ENCODE measurements around the gene TBKBP1. TPM values are rescaled to one million over a fixed set of nuclear protein-coding genes. Genes with fewer than 3 reads are reported as not detected.

TBKBP1 gene
- total RNA-seq, 1 experiment from 2014 or later: 9.0 TPM

- no peaks in the 10 kb centered on the region for H3K79me2 ChIP-seq (ENCODE audit: low read length)
- no peaks in the 10 kb centered on the region for H3F3A ChIP-seq (ENCODE audit: low read length, unreplicated experiment)
- DNase-seq: no peak
- intact Hi-C loops (cut with micrococcal nuclease): no loop called here
- no peak; the same call in 1 of the 2 replicates for ATAC-seq
- no peaks in the 10 kb centered on the region for H3K9me2 ChIP-seq (replicated peaks; ENCODE audit: low read length)
- TF ChIP-seq EZH2 (IDR thresholded peaks at IDR 0.05; ENCODE audit: low read length, unreplicated experiment): no peak
- TF ChIP-seq, protein P1, sequence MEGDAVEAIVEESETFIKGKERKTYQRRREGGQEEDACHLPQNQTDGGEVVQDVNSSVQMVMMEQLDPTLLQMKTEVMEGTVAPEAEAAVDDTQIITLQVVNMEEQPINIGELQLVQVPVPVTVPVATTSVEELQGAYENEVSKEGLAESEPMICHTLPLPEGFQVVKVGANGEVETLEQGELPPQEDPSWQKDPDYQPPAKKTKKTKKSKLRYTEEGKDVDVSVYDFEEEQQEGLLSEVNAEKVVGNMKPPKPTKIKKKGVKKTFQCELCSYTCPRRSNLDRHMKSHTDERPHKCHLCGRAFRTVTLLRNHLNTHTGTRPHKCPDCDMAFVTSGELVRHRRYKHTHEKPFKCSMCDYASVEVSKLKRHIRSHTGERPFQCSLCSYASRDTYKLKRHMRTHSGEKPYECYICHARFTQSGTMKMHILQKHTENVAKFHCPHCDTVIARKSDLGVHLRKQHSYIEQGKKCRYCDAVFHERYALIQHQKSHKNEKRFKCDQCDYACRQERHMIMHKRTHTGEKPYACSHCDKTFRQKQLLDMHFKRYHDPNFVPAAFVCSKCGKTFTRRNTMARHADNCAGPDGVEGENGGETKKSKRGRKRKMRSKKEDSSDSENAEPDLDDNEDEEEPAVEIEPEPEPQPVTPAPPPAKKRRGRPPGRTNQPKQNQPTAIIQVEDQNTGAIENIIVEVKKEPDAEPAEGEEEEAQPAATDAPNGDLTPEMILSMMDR (conservative IDR thresholded peaks at IDR 0.05; ENCODE audit: low read depth, low read length): no peak
- no peak for TF ChIP-seq EZH2phosphoT487 (IDR thresholded peaks at IDR 0.05; ENCODE audit: borderline replicate concordance, low read length)
- peak overlapping the region; percentile 86 for H3K4me2 ChIP-seq (ENCODE audit: low read length)
- H3K9me3 ChIP-seq (ENCODE audit: low read length): no peaks in the 10 kb centered on the region
- BruUV-seq (replicated peaks): no TSS peak
- H2AFZ ChIP-seq (ENCODE audit: low read length): peak overlapping the region; percentile 89; the same call in 1 of the 2 replicates
- no peak overlapping the region for H3K27ac ChIP-seq (ENCODE audit: low read length)
- no peaks in the 10 kb centered on the region for H3K27me3 ChIP-seq (ENCODE audit: low read length)
- H3K4me1 ChIP-seq (ENCODE audit: insufficient read depth, low read length): peaks cover 15% of the 10 kb centered on the region; the same call in 1 of the 2 replicates
- ChIA-PET CTCF (interaction anchor here (0.7 kb wide), 1 partner anchor 27 kb away, joined by 3 read pairs; no protein-coding TSS in a partner anchor), POLR2A (ENCODE audit: unreplicated experiment) (no interaction called here)
- H3K36me3 ChIP-seq (ENCODE audit: low read depth, low read length): no peaks in the 10 kb centered on the region
- peak overlapping the region; percentile 83 for H3K4me3 ChIP-seq (ENCODE audit: low read length)
- no peaks in the 10 kb centered on the region for H4K20me1 ChIP-seq (ENCODE audit: low read length)
- H3K9ac ChIP-seq (ENCODE audit: low read length): 0 out of 2 replicates have a peak overlapping the region, but pooled peaks have one; percentile 52
Measured at GRCh38 chr17:47695429-47696376, 1.7 kb downstream of the TBKBP1 start.

DNA sequence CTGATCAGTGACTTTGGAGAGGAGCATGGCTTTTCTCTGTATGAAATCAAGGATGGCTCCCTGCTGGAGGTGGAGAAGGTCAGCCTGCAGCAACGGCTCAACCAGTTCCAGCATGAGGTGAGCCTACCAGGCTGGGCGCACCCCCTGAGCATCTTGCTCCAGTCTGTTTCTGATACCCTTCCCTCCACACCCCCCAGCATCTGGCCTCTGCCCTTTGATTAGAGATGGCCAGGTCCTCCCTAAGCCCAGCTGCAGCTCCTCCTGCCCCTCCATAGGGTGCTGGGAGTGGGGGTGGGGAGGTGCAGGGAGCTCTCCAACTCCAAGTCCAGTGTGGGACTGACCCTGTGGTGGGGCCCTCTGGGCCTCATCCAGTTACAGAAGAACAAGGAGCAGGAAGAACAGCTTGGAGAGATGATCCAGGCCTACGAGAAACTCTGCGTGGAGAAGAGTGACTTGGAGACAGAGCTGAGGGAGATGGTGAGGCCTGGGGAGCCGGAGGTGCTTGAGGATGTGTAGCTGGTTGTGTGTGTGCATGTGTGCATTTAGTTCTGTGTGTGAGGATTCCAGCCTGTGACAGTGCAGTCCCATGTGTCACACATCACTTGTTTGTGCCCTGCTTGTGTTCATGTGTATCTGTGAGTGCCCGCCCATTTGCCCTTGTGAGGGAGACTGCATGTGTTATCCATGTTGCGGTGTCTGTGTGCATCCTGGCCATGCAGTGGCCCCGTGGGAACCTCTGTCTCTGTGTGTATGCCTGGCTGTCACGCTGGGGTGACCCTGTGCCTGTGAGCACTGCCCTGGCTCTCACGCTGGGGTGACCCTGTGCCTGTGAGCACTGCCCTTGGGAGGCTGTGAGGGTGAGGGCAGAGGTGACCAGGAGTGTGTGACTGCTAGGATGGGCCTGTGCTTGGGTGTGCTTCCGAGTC, 3.0 kb downstream of the TBKBP1 start:
- H3K79me2 ChIP-seq (ENCODE audit: low read length): no peaks in the 10 kb centered on the region
- no peak overlapping the region for H3K4me2 ChIP-seq (ENCODE audit: low read length)
- H4K20me1 ChIP-seq (ENCODE audit: low read length): no peaks in the 10 kb centered on the region
- no peaks in the 10 kb centered on the region for H3K9me2 ChIP-seq (replicated peaks; ENCODE audit: low read length)
- no peaks in the 10 kb centered on the region for H3K9me3 ChIP-seq (ENCODE audit: low read length)
- BruUV-seq (replicated peaks): no TSS peak
- intact Hi-C loops (cut with micrococcal nuclease): no loop called here
- H2AFZ ChIP-seq (ENCODE audit: low read length): no peak overlapping the region
- no peak overlapping the region for H3K27ac ChIP-seq (ENCODE audit: low read length)
- H3K9ac ChIP-seq (ENCODE audit: low read length): no peak overlapping the region
- H3K4me3 ChIP-seq (ENCODE audit: low read length): no peak overlapping the region
- H3K36me3 ChIP-seq (ENCODE audit: low read depth, low read length): no peaks in the 10 kb centered on the region
- ChIA-PET CTCF (interaction anchor here (0.7 to 1.0 kb wide), 2 partner anchors 26 to 93 kb away, joined by 3 to 11 read pairs; no protein-coding TSS in a partner anchor), POLR2A (ENCODE audit: unreplicated experiment) (no interaction called here)
- ATAC-seq (no peak), DNase-seq (no peak)
- TF ChIP-seq EZH2 (IDR thresholded peaks at IDR 0.05; ENCODE audit: low read length, unreplicated experiment) (no peak), EZH2phosphoT487 (IDR thresholded peaks at IDR 0.05; ENCODE audit: borderline replicate concordance, low read length) (no peak)
- TF ChIP-seq, protein P1 (conservative IDR thresholded peaks at IDR 0.05; ENCODE audit: low read depth, low read length): no peak
- peaks cover 15% of the 10 kb centered on the region; the same call in 1 of the 2 replicates for H3K4me1 ChIP-seq (ENCODE audit: insufficient read depth, low read length)
- H3F3A ChIP-seq (ENCODE audit: low read length, unreplicated experiment): no peaks in the 10 kb centered on the region
- H3K27me3 ChIP-seq (ENCODE audit: low read length): no peaks in the 10 kb centered on the region

Data from PC-3 (cell line).